NCI-H1436 (cell line): ENCODE results near the gene MDN1.
A peak's percentile ranks its signal among the peaks of the same experiment; 100 is the strongest.
"Not testable (repeated sequence)": the region's sequence is repeated elsewhere in the genome, so short reads cannot be mapped to it uniquely, and the experiment has no call there.

Experiments used
- DNase-seq: peaks from one replicate; lab custom pipeline; 2025; lab: John Stamatoyannopoulos, UW

Gene MDN1

GRCh38 chr6:89650579-89650978, 169.0 kb downstream of the MDN1 start:
- DNase-seq = no peak

- no peak for DNase-seq
Measured at GRCh38 chr6:89649682-89650081, 169.9 kb downstream of the MDN1 start.

GRCh38 chr6:89644864-89645263, 174.7 kb downstream of the MDN1 start:
- DNase-seq = no peak

- DNase-seq = no peak
Measured at GRCh38 chr6:89643406-89643805, 176.2 kb downstream of the MDN1 start.

- no peak for DNase-seq
Measured at GRCh38 chr6:89642956-89643355, 176.6 kb downstream of the MDN1 start.

- not testable (repeated sequence) for DNase-seq
Measured at GRCh38 chr6:89641581-89641980, 178.0 kb downstream of the MDN1 start.

- no peak for DNase-seq
Measured at GRCh38 chr6:89640804-89641203, 178.8 kb downstream of the MDN1 start.

- peak; percentile 87 for DNase-seq
Measured at GRCh38 chr6:89638320-89639195, 181.0 kb downstream of the MDN1 start, which contains the start of gene LYRM2. Gene LYRM2, minus strand, starts transcription at chr6:89638747. Its CDS starts 31 bp downstream, at chr6:89638716.

GRCh38 chr6:89637960-89638319, 181.7 kb downstream of the MDN1 start:
- DNase-seq = no peak

- DNase-seq = not testable (repeated sequence)
Measured at GRCh38 chr6:89636412-89636811, 183.2 kb downstream of the MDN1 start.

GRCh38 chr6:89630488-89630887, 189.1 kb downstream of the MDN1 start:
- DNase-seq = no peak

GRCh38 chr6:89623749-89624148, 195.8 kb downstream of the MDN1 start:
- DNase-seq = no peak

- no peak for DNase-seq
Measured at GRCh38 chr6:89619567-89619966, 200.0 kb downstream of the MDN1 start.

GRCh38 chr6:89618026-89618425, 201.6 kb downstream of the MDN1 start:
- no peak for DNase-seq

- no peak for DNase-seq
Measured at GRCh38 chr6:89616531-89616930, 203.1 kb downstream of the MDN1 start.

- DNase-seq = no peak
Measured at GRCh38 chr6:89615882-89616281, 203.7 kb downstream of the MDN1 start.

GRCh38 chr6:89613790-89614189, 205.8 kb downstream of the MDN1 start:
- DNase-seq = no peak

- DNase-seq = no peak
Measured at GRCh38 chr6:89612121-89612520, 207.5 kb downstream of the MDN1 start.

- DNase-seq = no peak
Measured at GRCh38 chr6:89611666-89612065, 207.9 kb downstream of the MDN1 start.

GRCh38 chr6:89610149-89610642, 209.4 kb downstream of the MDN1 start:
- DNase-seq = peak; percentile 39

GRCh38 chr6:89605861-89606260, 213.7 kb downstream of the MDN1 start:
- DNase-seq = no peak

- no peak for DNase-seq
Measured at GRCh38 chr6:89604653-89605052, 214.9 kb downstream of the MDN1 start.

- no peak for DNase-seq
Measured at GRCh38 chr6:89602166-89602565, 217.4 kb downstream of the MDN1 start.

- no peak for DNase-seq
Measured at GRCh38 chr6:89599727-89600126, 219.9 kb downstream of the MDN1 start.
